ENCODE data around the gene ARPC5L.
"Not testable (repeated sequence)": the region's sequence is repeated elsewhere in the genome, so short reads cannot be mapped to it uniquely, and the experiment has no call there.

The ARPC5L gene

DNA sequence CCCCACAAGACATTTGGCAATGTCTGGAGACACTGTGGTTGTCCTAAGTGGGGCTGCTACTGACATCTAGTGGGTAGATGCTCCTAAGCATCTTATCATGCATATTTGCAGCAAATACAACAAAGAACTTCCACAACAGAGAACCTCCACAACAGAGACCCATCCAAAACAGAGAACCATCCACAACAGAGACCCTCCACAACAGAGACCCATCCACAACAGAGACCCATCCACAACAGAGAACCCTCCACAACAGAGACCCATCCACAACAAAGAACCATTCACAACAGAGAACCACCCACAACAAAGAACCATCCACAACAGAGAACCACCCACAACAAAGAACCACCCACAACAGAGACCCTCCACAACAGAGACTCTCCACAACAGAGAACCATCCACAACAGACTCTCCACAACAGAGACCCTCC lies 32.8 kb downstream of the ARPC5L start:
- DNase-seq = no peak

- no peak for DNase-seq
Measured at GRCh38 chr9:124897570-124898460, 35.9 kb downstream of the ARPC5L start.

GRCh38 chr9:124899845-124900244 lies 37.9 kb downstream of the ARPC5L start:
- DNase-seq = no peak

- no peak for DNase-seq
Measured at GRCh38 chr9:124906966-124907365, 45.0 kb downstream of the ARPC5L start.

GRCh38 chr9:124908098-124908497 lies 46.2 kb downstream of the ARPC5L start:
- DNase-seq = no peak

DNA sequence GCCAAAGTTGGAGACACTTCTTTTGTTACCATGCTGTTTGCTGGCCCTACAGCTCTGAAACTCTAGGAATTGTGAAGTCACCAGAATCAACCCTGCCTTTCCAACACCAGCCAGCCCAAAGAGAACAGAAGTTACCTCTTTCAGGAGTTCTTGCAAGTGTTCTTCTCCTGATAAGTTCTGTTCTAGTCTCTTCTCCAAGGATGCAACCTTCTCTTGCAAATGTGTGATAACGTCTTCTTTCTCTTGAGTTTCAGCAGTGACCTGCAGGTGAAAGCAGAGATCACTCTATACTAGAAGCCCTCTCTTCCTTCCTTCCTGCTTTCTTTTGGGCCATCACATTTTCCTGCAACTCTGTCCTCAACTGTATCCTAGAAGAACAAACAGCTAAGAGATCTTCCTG lies 49.8 kb downstream of the ARPC5L start:
- DNase-seq = no peak

- no peak for DNase-seq
Measured at GRCh38 chr9:124913378-124913777, 51.4 kb downstream of the ARPC5L start.

- no peak for DNase-seq
Measured at GRCh38 chr9:124914753-124915405, 52.9 kb downstream of the ARPC5L start.

DNA sequence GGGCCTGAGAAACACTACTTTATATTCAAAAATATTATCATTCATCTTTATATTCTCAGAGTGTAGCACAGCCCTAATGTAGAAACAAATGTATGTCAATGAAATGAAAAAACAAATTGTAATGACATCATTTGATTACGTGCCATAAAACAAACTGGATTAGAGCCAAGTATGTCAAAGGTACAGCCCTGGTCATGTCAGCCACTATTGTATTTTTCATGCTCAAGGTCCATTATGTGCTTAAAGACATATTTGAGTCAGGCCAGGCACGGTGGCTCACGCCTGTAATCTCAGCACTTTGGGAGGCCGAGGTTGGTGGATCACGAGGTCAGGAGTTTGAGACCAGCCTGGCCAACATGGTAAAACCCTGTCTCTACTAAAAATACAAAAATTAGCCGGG lies 58.5 kb downstream of the ARPC5L start:
- DNase-seq = not testable (repeated sequence)

Measured in stimulated activated CD4-positive, alpha-beta T cell treated with anti-CD3 and anti-CD28 coated beads, Interleukin-2, amount 100 ng/mL, for 24 hours (primary cell).